ENCODE results near the gene CCDC12. TPM values are rescaled to one million over a fixed set of nuclear protein-coding genes. Genes with fewer than 3 reads are reported as not detected.

CCDC12 gene
- total RNA-seq, 1 donor from 2014 or later: 41.4 TPM

DNA sequence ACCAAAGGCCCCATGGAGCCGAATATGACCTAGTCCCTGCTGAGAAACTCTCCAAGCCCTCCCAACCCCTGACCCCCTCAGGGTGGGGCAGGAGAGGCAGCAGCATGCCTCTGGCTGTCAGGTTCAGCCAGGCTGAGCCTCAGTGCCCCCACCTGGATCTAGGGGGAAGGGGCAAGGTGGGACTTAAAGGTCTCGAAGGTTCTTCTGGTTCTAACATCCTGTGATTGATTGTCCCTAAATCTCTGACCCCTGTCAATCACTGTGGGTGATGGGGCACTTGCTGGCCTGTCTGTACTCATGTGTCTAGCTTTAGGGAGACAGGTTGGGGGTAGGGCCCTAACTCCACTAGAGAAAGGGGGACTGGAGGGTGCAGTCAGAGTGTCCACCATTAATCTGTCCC, 16.7 kb upstream of the CCDC12 start:
- TF ChIP-seq CTCF (IDR thresholded peaks at IDR 0.05; ENCODE audit: partially characterized antibody, unreplicated experiment): no peak
- no peak for DNase-seq
- H3K27ac Mint-ChIP-seq (ENCODE audit: unreplicated experiment): no peak overlapping the region
- no peaks in the 10 kb centered on the region for H3K36me3 Mint-ChIP-seq (ENCODE audit: unreplicated experiment)
- peaks cover 2% of the 10 kb centered on the region for H3K4me1 Mint-ChIP-seq (ENCODE audit: low read depth, unreplicated experiment)
- no peak overlapping the region for H3K4me3 Mint-ChIP-seq (ENCODE audit: unreplicated experiment)
- H3K9me3 Mint-ChIP-seq (ENCODE audit: unreplicated experiment): no peaks in the 10 kb centered on the region
- H3K27me3 Mint-ChIP-seq (ENCODE audit: unreplicated experiment): peaks cover 2% of the 10 kb centered on the region

DNA sequence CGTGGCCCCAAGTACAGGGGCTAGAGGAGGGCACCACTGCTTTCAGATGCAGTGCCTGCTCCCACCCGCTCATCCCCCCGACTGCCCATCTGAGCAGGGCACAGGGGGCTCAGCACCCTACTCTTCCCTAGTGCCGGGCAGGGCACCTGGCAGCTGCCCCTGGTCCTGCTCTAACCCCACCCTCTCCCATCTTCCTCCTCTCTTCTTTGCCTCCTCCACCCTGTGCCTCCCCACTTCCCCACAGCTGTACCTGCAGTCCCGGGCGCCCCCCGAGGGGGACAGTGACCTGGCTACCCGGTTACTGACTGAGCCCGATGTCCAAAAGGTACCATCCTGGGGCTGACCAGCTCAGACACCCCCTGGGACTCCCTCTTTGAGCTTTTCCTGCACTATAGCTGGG, 15.7 kb upstream of the CCDC12 start:
- no peak overlapping the region for H3K27ac Mint-ChIP-seq (ENCODE audit: unreplicated experiment)
- TF ChIP-seq CTCF (IDR thresholded peaks at IDR 0.05; ENCODE audit: partially characterized antibody, unreplicated experiment): no peak
- H3K4me3 Mint-ChIP-seq (ENCODE audit: unreplicated experiment): no peak overlapping the region
- H3K27me3 Mint-ChIP-seq (ENCODE audit: unreplicated experiment): peaks cover 2% of the 10 kb centered on the region
- DNase-seq: no peak
- H3K36me3 Mint-ChIP-seq (ENCODE audit: unreplicated experiment): no peaks in the 10 kb centered on the region
- no peaks in the 10 kb centered on the region for H3K9me3 Mint-ChIP-seq (ENCODE audit: unreplicated experiment)
- H3K4me1 Mint-ChIP-seq (ENCODE audit: low read depth, unreplicated experiment): no peaks in the 10 kb centered on the region

GRCh38 chr3:46991406-46992165, 15.0 kb upstream of the CCDC12 start:
- Mint-ChIP-seq H3K4me1 (ENCODE audit: low read depth, unreplicated experiment) (peaks cover under 1% of the 10 kb centered on the region), H3K4me3 (ENCODE audit: unreplicated experiment) (no peak overlapping the region), H3K9me3 (ENCODE audit: unreplicated experiment) (peaks cover under 1% of the 10 kb centered on the region), H3K27me3 (ENCODE audit: unreplicated experiment) (no peaks in the 10 kb centered on the region), H3K36me3 (ENCODE audit: unreplicated experiment) (no peaks in the 10 kb centered on the region), H3K27ac (ENCODE audit: unreplicated experiment) (no peak overlapping the region)
- no peak for DNase-seq
- no peak for TF ChIP-seq CTCF (IDR thresholded peaks at IDR 0.05; ENCODE audit: partially characterized antibody, unreplicated experiment)

DNA sequence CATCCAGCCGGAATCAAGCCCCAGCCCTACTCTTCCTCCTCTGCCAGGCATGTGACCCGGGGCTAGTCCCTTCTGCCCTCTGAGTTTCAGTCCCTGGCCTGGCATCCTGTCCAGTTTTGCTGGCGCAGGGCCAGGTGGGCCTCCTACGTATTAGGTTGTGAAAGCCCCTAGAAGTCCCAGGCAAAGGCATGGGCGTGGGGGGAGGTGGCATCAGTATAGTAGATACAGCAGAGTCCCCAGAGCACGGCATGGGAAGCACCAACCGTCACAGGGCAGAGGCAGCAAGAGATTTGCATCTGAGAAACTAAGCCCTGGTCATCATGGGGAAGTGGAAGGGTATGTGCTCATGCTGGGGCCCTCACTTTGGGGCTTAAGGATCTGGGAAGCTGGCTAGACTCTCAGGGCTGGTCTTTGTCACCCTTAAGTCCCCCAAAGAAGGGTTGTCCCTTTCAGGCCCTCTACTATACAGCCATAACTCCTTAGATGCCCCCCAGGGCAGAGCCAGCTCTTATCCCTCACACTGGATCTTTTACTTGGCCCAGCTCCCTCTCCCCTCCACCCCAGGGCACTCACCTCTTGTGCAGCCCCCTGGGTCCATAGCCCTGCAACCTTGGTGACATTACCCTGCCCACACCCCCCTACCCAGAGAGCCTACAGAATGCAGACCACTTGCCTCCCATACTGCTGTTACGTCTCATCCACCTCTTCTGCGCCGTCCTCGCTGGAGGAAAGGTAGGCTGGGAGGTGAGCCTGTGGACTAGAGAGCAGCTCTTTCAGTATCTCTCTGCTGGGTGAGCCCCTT, 14.2 kb upstream of the CCDC12 start:
- H3K27ac Mint-ChIP-seq (ENCODE audit: unreplicated experiment): no peak overlapping the region
- no peak for TF ChIP-seq CTCF (IDR thresholded peaks at IDR 0.05; ENCODE audit: partially characterized antibody, unreplicated experiment)
- no peak for DNase-seq
- peaks cover 4% of the 10 kb centered on the region for H3K9me3 Mint-ChIP-seq (ENCODE audit: unreplicated experiment)
- H3K4me3 Mint-ChIP-seq (ENCODE audit: unreplicated experiment): no peak overlapping the region
- no peaks in the 10 kb centered on the region for H3K27me3 Mint-ChIP-seq (ENCODE audit: unreplicated experiment)
- no peaks in the 10 kb centered on the region for H3K36me3 Mint-ChIP-seq (ENCODE audit: unreplicated experiment)
- peaks cover 3% of the 10 kb centered on the region for H3K4me1 Mint-ChIP-seq (ENCODE audit: low read depth, unreplicated experiment)
